T-helper 1 cell treated with Interleukin-12 subunit alpha and Interleukin-12 subunit beta and Interleukin-4 antibody, amounts not matched to agents 30 μg/mL and 1 μg/mL, for 36 hours (primary cell): Measurements from ENCODE around the gene CCRL2.
"Not testable (repeated sequence)": the region's sequence is repeated elsewhere in the genome, so short reads cannot be mapped to it uniquely, and the experiment has no call there.

ENCODE experiments used
- H3K27ac Mint-ChIP-seq: one replicate; pipeline ENCODE4 v1.8.0; 2021; ENCODE audit warnings: mild to moderate bottlenecking, mixed read lengths
- H3K27me3 Mint-ChIP-seq: one replicate; pipeline ENCODE4 v1.8.0; 2021; ENCODE audit warnings: low read depth, mixed read lengths
- H3K36me3 Mint-ChIP-seq: one replicate; pipeline ENCODE4 v1.8.0; 2021; ENCODE audit warnings: low read depth, mixed read lengths
- H3K4me1 Mint-ChIP-seq: one replicate; pipeline ENCODE4 v1.8.0; 2021; ENCODE audit warnings: low read depth, mixed read lengths
- H3K4me3 Mint-ChIP-seq: one replicate; pipeline ENCODE4 v1.8.0; 2021; ENCODE audit warnings: mild to moderate bottlenecking, moderate library complexity, mixed read lengths
- H3K9me3 Mint-ChIP-seq: one replicate; pipeline ENCODE4 v1.8.0; 2021; ENCODE audit warnings: mixed read lengths

Gene CCRL2

DNA sequence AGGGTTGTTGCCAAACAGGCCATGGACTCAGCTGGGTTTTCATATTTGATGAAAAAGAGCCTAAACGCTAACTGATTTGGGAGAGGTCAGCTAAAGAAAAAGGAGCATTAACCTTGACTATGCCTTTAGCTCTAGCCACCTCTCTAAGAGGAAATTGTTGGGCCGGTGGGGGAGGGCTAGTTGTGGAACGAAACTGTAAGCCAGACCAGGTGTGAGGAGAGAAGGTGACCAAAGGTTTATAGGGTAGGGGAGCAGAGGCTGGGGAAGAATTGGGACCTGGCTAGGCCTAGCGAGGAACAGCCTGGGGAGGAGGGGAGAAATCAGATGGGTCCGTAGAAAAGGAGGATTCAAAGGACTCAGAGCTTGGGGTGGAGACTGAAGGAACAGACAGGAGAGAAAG is 15.5 kb upstream of the CCRL2 start:
- H3K4me1 Mint-ChIP-seq: not testable (repeated sequence)

DNA sequence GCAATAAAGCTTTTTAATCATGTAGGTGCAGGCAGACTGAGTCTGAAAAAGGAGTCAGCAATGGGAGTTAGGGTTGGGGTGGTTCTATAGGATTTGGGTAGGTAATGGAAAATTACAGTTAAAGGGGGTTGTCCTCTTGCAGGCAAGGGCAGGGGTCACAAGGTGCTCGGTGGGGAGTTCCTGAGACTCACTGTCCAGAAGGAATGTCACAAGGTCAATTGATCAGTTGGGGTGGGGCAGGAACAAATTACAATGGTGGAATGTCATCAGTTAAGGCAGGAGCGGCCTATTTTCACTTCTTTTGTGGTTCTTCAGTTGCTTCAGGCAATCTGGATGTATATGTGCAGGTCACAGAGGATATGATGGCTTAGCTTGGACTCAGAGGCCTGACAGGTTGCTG is 14.0 kb upstream of the CCRL2 start:
- Mint-ChIP-seq H3K4me1 (peaks cover 9% of the 10 kb centered on the region), H3K36me3 (peaks cover 2% of the 10 kb centered on the region), H3K4me3 (no peak overlapping the region), H3K27me3 (peaks cover 5% of the 10 kb centered on the region), H3K27ac (no peak overlapping the region), H3K9me3 (no peaks in the 10 kb centered on the region)

More for the DNA sequence above, 15.5 kb upstream of the CCRL2 start:
- H3K9me3 Mint-ChIP-seq, H3K4me3 Mint-ChIP-seq, H3K36me3 Mint-ChIP-seq, H3K27ac Mint-ChIP-seq, H3K27me3 Mint-ChIP-seq: not testable (repeated sequence)

DNA sequence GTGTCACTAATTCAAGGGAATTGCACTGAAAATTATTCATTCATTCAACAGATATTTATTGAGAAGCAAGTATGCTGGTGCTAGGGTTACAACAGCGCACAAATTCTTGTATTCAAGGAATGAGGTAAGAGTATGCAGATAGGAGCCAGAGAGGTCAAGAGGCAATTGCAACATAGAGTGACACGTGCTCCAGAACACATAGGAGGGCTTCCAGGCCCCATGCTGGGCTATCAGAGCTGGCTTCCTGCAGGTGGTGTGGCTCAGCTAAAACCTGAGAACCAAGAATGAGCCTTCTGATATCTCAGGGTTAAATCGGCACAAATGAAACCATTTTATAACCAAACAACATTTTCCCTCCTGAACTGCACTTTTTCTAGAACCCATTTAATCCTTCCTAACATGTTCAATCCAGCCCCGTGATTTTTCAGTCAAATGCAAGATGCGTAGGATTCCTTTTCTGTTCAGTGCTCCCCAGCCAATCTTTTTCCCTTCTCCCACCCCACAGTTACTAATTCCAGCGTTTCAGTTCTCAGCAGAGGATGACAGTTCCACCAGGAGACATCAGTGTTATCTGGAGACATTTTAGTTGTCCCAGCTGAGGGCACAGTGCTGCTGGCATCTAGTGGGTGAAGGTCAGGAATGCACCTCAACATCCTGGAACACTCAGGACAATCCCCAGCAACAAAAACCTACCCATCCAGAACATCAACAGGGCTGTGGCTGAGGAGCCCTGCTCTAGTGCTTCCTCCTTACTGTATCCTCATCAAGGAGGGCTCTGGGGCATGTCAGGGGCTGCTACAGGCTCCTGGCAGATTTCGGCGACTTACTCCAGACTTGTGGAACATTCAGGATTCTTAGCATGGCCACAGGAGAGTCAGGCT is 13.3 kb upstream of the CCRL2 start:
- H3K4me3 Mint-ChIP-seq: no peak overlapping the region
- peaks cover 2% of the 10 kb centered on the region for H3K36me3 Mint-ChIP-seq
- peaks cover 9% of the 10 kb centered on the region for H3K4me1 Mint-ChIP-seq
- H3K27ac Mint-ChIP-seq: no peak overlapping the region
- H3K9me3 Mint-ChIP-seq: no peaks in the 10 kb centered on the region
- H3K27me3 Mint-ChIP-seq: peaks cover 5% of the 10 kb centered on the region

DNA sequence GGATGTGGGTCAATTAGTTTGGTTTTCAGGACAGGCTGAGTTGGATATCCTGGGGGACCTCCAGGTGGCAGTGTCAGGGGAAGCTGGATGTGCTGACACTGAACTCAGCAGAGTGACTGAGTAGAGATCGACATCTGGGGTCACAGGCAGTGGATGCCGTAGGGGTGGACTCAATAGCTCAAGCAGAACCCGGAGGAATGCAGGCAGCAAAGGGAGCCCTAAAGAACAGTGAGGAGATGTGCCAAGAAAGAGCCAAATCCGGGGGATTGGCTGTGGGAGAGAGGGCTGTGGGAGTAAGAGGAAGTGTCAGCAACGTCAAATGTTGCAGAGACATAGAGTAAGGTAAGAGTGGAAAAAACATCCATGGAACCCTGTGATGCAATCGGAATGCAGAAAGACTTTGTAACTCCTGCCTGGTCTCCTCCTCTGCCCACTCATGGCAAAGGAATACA is 11.8 kb upstream of the CCRL2 start:
- Mint-ChIP-seq H3K9me3 (no peaks in the 10 kb centered on the region), H3K27me3 (peaks cover 5% of the 10 kb centered on the region), H3K4me3 (no peak overlapping the region), H3K36me3 (peaks cover 2% of the 10 kb centered on the region), H3K4me1 (peaks cover 9% of the 10 kb centered on the region), H3K27ac (no peak overlapping the region)

DNA sequence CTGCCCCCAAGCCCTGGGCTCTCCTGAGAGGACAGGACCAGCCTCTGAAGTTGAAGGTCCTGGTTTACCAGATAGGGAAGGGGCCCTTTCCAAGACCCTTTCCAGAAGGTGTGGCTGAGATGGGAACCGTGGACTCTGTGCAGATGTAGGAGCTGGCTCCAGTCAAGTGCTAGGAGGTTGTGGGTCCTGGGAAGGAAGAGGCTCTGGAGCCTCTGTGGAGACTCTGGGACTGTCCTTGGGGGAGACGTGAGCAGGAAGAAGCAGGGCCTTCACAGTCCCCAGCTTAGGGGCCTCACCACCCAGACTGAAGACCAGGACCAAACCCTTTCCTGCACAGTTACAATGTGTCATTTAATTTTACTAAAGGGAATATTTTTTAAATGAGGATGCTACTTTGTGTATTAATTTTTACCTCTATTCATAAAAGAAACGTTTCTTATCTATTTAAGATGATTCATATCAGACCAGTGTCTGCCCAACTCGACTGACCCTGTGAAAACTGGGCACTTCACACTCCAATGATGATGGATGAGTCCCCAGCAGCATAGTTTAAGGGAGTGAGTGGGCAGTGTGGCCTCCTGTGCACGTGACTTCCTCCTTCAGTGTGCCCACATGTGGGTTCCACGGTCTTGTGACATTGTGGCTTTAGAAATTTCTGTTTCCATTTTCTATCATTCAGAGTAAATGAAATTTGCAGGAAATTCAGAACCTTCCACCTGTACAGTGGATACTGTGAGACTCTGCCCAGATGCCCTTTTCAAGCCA is 11.1 kb upstream of the CCRL2 start:
- H3K27ac Mint-ChIP-seq: no peak overlapping the region
- peaks cover 2% of the 10 kb centered on the region for H3K36me3 Mint-ChIP-seq
- H3K9me3 Mint-ChIP-seq: no peaks in the 10 kb centered on the region
- H3K27me3 Mint-ChIP-seq: peaks cover 5% of the 10 kb centered on the region
- peaks cover 9% of the 10 kb centered on the region for H3K4me1 Mint-ChIP-seq
- no peak overlapping the region for H3K4me3 Mint-ChIP-seq

DNA sequence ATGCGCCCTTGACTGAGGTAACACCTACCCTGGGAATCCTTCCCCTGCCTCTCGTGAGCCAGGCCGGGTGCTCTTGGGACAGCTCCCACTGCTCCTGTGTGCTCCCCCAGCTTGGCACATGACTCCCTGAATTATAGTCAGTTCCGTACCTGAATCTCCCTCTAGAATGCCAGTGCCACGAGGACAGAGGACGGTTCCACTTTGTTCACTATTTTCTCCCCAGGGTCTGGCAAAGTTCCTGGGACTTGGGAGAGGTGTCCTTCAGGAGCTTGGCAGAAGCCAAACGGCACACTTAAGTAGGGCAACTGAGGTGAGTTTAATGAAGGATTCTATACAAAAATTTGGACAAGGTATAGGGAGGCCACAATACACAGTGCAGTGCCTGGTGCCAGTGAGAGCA is 9.9 kb upstream of the CCRL2 start:
- H3K4me3 Mint-ChIP-seq: no peak overlapping the region
- peaks cover 2% of the 10 kb centered on the region for H3K36me3 Mint-ChIP-seq
- peaks cover 5% of the 10 kb centered on the region for H3K27me3 Mint-ChIP-seq
- H3K4me1 Mint-ChIP-seq: peaks cover 9% of the 10 kb centered on the region
- H3K27ac Mint-ChIP-seq: no peak overlapping the region
- no peaks in the 10 kb centered on the region for H3K9me3 Mint-ChIP-seq

DNA sequence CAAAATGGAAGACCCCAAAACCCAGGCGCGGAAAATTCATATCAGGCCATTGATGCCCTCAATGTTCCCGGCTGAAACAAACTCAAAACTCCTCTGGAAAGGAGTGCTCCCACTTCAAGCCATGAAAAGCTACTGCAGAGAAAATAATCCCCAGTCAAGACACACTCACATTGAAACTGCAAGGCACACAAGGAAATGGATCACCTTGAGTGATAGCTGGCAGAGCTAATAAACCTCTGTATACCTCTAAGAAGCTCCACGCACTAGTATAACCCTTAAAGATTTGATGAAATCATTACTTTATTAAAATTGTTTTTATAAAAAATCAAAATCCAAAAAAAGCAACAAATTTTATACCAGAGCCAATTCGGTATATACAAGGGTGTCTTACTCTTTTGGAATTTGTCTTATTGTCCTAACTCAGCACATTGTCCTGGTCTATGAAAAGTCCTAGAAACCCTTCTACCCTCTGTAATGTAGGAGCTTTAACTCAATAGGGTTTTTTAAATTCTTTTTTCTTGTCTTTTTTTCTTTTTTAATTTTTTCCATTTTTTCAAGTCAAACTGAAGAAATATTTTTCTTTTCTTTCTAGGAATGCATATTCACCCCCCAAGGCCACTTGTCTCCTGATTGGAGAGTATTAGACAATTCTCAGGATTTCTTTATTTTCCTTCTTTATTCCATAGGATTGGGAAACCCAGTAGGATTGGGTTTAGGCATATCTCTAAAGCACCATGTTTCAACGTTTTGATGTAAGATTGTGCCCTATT is 8.7 kb upstream of the CCRL2 start:
- Mint-ChIP-seq H3K36me3 (peaks cover 5% of the 10 kb centered on the region), H3K27me3 (peaks cover 14% of the 10 kb centered on the region), H3K4me3 (no peak overlapping the region), H3K9me3 (peaks cover 4% of the 10 kb centered on the region), H3K4me1 (peaks cover 9% of the 10 kb centered on the region), H3K27ac (no peak overlapping the region)

DNA sequence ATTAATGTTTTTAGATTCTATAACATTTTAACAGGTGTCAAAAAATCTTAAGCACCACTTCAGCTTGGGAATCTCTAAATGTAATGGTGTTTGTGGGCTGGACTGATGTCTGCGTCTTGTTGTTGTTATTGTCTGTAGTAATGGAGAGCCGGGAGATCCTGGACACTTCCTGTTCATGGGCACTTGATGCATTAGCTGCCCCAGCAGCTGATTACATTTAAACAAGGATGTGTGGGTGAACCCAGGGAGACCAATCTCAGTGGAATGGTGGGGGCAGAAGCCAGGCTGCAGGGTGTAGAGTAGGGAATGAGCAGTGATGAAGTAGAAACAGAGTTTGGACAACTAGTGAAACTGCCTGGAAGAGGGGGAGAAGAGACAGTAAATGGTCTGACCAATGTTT is 8.0 kb upstream of the CCRL2 start:
- Mint-ChIP-seq H3K4me1 (peaks cover 9% of the 10 kb centered on the region), H3K27ac (no peak overlapping the region), H3K4me3 (no peak overlapping the region), H3K27me3 (peaks cover 21% of the 10 kb centered on the region), H3K36me3 (peaks cover 5% of the 10 kb centered on the region), H3K9me3 (peaks cover 4% of the 10 kb centered on the region)

DNA sequence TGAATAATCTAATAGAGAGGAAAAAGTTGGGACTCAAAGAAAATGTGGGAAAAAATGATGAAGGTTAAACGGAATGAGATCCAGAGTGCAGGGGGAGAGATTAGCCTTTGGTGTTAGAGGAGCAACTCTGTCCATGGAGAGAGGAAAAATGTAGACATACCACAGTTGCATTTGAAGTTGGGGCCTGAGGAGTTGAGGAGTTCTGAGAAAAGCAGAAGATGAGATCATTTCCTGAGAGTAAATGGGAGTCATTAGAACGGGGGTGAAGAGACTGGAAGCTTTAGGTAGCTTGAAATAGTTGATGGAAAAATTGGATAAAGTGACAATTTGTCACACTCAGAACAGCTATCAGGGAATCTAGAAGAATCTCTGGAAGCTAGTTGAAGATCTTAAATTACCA is 7.5 kb upstream of the CCRL2 start:
- no peak overlapping the region for H3K4me3 Mint-ChIP-seq
- no peak overlapping the region for H3K27ac Mint-ChIP-seq
- H3K9me3 Mint-ChIP-seq: peaks cover 4% of the 10 kb centered on the region
- peaks cover 9% of the 10 kb centered on the region for H3K4me1 Mint-ChIP-seq
- H3K36me3 Mint-ChIP-seq: peaks cover 5% of the 10 kb centered on the region
- peaks cover 21% of the 10 kb centered on the region for H3K27me3 Mint-ChIP-seq

DNA sequence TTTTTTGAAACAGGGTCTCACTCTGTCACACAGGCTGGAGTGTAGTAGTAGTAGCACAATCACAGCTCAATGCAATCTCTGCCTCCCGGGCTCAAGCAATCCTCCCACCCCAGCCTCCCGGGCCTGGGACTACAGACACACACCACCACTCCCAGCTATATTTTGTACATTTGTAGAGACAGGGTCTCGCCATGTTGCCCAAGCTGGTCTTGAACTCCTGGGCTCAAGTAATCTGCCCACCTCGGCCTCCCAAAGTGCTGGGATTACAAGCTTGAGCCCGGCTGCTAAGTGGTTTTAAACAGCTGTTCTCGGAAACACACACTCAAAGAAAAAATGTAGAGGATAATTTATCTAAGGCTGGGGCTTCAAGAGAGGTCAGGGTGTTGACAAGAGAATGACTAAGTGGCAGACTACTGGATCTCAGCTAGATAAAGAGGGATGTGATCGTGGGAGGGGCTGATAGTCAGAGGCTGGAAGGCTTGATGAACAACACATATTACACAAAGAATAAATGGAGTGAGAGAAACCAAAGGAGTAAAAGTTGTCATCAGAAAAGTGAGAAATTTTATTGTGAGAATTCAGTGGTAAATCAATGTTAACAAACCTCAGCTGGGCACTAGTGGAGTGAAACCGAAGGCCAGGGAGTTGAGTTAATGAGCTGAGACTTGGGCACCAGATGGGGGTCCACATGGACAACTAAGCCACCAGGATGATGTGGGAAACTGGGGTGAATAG is 6.9 kb upstream of the CCRL2 start:
- H3K9me3 Mint-ChIP-seq: peaks cover 4% of the 10 kb centered on the region

DNA sequence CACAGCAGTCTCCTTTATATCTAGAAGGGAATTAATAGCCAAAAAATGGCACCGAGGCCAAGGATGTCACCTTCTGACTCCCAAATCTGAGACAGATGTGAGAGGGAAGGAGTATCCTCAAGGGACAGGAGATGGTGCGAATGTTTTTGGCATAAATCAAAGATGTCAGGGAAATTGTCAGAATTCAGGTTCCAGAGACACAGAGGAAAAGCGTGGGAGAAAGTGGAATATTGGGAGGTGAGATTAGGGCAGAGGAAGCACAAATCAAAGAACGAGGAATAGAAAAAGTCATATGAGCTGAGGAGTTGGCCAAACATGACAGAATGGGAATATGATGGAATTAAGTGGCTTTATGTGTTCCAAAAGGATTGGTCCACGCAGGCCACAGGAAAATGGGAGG is 6.2 kb upstream of the CCRL2 start:
- H3K27ac Mint-ChIP-seq: no peak overlapping the region
- peaks cover 15% of the 10 kb centered on the region for H3K27me3 Mint-ChIP-seq
- peaks cover 3% of the 10 kb centered on the region for H3K36me3 Mint-ChIP-seq
- H3K4me1 Mint-ChIP-seq: peaks cover 5% of the 10 kb centered on the region
- no peak overlapping the region for H3K4me3 Mint-ChIP-seq
- H3K9me3 Mint-ChIP-seq: peaks cover 4% of the 10 kb centered on the region

More for the DNA sequence above, 6.9 kb upstream of the CCRL2 start:
- H3K27me3 Mint-ChIP-seq: peaks cover 15% of the 10 kb centered on the region
- peaks cover 9% of the 10 kb centered on the region for H3K4me1 Mint-ChIP-seq
- no peak overlapping the region for H3K27ac Mint-ChIP-seq
- H3K36me3 Mint-ChIP-seq: peaks cover 3% of the 10 kb centered on the region
- no peak overlapping the region for H3K4me3 Mint-ChIP-seq

DNA sequence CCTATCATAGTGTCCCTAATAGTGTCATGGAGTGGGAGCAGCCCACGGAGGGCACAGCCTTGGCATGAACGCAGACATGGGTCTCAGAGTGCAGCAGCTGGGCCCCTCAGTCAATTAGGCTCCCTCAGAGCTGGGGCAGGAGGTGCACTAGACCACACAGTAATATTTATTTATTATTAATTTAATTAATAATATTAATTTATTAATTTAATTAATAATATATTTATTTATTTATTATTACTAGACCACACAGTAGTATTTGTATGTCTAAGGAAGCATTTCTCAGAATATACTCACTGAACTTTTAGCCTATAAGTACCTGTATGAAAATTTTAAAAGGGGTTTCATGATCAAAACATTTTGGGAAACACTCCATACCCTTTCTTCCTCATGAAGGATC is 5.5 kb upstream of the CCRL2 start:
- peaks cover 8% of the 10 kb centered on the region for H3K4me1 Mint-ChIP-seq
- H3K27ac Mint-ChIP-seq: no peak overlapping the region
- peaks cover 3% of the 10 kb centered on the region for H3K36me3 Mint-ChIP-seq
- peaks cover 4% of the 10 kb centered on the region for H3K9me3 Mint-ChIP-seq
- no peak overlapping the region for H3K4me3 Mint-ChIP-seq
- H3K27me3 Mint-ChIP-seq: peaks cover 17% of the 10 kb centered on the region

DNA sequence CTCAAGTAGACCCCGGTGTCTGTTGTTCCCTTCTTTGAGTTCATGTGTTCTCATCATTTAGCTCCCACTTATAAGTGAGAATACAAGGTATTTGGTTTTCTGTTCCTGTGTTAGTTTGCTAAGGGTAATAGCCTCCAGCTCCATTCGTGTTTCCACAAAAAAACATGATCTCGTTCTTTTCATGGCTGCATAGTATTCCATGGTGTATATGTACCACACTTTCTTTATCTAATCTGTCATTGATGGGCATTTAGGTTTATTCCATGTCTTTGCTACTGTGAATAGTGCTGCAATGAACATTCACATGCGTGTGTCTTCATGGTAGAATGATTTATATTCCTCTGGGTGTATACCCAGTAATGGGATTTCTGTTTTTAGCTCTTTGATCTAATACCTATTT is 4.2 kb upstream of the CCRL2 start:
- not testable (repeated sequence) for H3K36me3 Mint-ChIP-seq, H3K4me3 Mint-ChIP-seq, H3K27ac Mint-ChIP-seq, H3K9me3 Mint-ChIP-seq
- Mint-ChIP-seq H3K4me1 (peaks cover 16% of the 10 kb centered on the region), H3K27me3 (peaks cover 20% of the 10 kb centered on the region)
